Stomach smooth muscle (tissue), 2 donors: ENCODE data around the gene GLT1D1.

Experiments
- H3K27ac ChIP-seq: one replicate; pipeline ENCODE4 v1.7.0; 2013; ENCODE audit warnings: mild to moderate bottlenecking, low read length, inconsistent platforms
- H3K27me3 ChIP-seq, 2 donors: one replicate each; pipeline ENCODE4 v1.7.0; 2013; ENCODE audit warnings: low read length in 2 of 2; ENCODE audit not compliant: insufficient read depth in 2 of 2, control insufficient read depth in 1 of 2
- H3K36me3 ChIP-seq, 2 donors: one replicate each; pipeline ENCODE4 v1.7.0; 2013; ENCODE audit warnings: low read length in 2 of 2; ENCODE audit not compliant: control insufficient read depth in 2 of 2, insufficient read depth in 2 of 2
- H3K4me1 ChIP-seq: one replicate; pipeline ENCODE4 v1.7.0; 2013; ENCODE audit warnings: low read length; ENCODE audit not compliant: control insufficient read depth, insufficient read depth
- H3K4me3 ChIP-seq, 2 donors: one replicate each; pipeline ENCODE4 v1.7.0; 2013; ENCODE audit warnings: low read length in 2 of 2
- H3K9ac ChIP-seq, 2 donors: one replicate each; pipeline ENCODE4 v1.7.0; 2013; ENCODE audit warnings: low read length in 2 of 2, mild to moderate bottlenecking in 1 of 2
- H3K9me3 ChIP-seq, 2 donors: one replicate each; pipeline ENCODE4 v1.7.0; 2013; ENCODE audit warnings: low read length in 2 of 2; ENCODE audit not compliant: control insufficient read depth in 2 of 2
- donor health status: healthy.
- donor health status: Pancreatic carcinoma.

Gene GLT1D1

DNA sequence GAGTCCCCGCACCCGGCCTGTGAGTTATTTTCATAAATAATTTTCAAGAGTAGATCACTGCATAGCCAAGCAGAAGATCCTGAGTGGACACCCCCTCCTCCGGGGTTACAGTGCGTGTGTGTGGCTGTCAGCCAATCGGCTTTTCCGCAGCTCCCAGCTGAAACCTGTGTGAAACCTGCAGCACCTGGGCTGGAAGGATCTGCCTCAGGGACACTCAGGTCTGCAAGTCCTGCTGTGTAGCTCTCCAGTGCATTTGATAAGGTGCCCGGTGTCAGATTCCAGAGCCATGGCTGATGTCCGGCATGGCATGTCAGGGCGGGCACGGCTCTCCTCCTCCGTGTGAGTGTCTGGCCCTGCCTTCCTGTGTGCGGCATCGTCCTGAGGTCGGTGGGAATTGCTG, 124.8 kb downstream of the GLT1D1 start:
- Histone ChIP-seq H3K36me3 (no peaks in the 10 kb centered on the region), H3K9me3 (no peaks in the 10 kb centered on the region), H3K27me3 (peaks cover 6 to 27% of the 10 kb centered on the region in 2 donors), H3K4me1 (no peaks in the 10 kb centered on the region), H3K27ac (no peak overlapping the region), H3K4me3 (no peak overlapping the region), H3K9ac (no peak overlapping the region)

DNA sequence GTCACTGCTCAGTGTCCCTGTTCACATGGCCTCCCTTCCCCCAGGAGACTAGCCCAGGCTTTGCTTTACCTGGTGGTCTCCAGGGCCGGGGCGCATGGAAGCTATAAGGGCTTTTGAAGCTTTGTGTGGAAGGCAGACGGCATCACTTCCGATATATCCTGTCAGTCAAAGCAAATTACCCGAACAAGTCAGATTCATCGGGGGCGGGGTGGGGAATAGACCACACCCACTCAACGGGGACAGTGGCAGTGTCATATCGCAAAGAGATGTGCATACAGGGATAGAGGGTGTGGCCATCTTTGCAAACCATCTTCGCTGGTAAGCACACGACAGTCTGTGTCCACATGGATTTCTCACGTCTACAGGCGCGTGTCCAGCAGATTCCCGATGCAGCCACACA, 127.3 kb downstream of the GLT1D1 start:
- H3K36me3 ChIP-seq: no peaks in the 10 kb centered on the region
- peaks cover 6 to 15% of the 10 kb centered on the region in 2 donors for H3K27me3 ChIP-seq
- no peak overlapping the region for H3K9ac ChIP-seq
- no peaks in the 10 kb centered on the region for H3K9me3 ChIP-seq
- no peak overlapping the region for H3K4me3 ChIP-seq
- H3K27ac ChIP-seq: no peak overlapping the region
- H3K4me1 ChIP-seq: no peaks in the 10 kb centered on the region

DNA sequence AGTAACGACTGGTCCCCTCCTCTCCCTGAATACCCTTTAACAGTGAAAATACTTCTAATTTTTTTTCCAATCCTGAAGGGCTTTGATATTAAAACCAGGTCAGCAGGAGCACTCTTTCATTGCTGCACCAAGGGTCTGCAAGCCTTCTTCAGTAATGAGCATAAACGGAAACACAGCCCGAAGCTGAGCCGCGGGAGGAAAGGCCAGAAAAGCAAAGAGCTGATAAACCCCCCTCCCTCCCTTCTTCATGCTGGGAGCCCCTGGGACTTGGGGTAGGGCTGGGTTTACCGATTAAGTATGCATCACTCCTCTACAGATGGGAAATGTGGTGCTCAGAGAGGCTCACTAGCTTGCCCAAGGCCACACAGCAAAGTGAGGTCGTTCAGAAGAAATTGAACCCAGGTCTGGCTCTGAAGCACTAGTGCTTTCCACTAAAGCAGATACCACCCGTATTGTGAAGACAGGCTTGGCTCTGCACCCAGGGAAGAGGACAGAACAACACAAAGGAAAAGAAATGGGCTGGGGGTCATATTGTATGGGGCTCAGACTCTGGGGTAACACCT, 128.8 kb downstream of the GLT1D1 start:
- Histone ChIP-seq H3K36me3 (no peaks in the 10 kb centered on the region), H3K9ac (no peak overlapping the region), H3K4me1 (no peaks in the 10 kb centered on the region), H3K27me3 (peaks cover 3 to 12% of the 10 kb centered on the region in 2 donors), H3K4me3 (no peak overlapping the region), H3K27ac (no peak overlapping the region), H3K9me3 (no peaks in the 10 kb centered on the region)

DNA sequence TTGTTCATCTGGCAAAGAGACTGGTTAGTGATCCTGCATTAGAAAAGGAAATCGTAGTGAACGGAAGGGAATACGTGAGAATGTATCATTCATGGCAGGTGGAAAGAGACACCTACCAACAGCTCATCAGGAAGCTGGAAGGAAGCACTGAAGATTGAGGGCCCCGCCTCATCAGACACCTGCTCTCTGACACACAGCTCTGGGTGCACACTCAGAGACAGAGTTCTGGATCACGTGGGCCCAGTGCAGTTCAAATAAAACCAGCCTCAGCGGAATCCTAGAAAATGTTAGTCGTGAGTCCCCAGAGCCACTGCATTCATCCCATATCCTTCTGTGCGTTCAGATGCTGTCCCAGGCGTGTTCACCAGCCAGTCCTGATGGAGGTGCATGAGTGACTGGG, 129.7 kb downstream of the GLT1D1 start:
- H3K36me3 ChIP-seq: no peaks in the 10 kb centered on the region
- no peak overlapping the region for H3K27ac ChIP-seq
- no peaks in the 10 kb centered on the region for H3K9me3 ChIP-seq
- no peak overlapping the region for H3K9ac ChIP-seq
- no peaks in the 10 kb centered on the region for H3K4me1 ChIP-seq
- peaks cover 3 to 11% of the 10 kb centered on the region in 2 donors for H3K27me3 ChIP-seq
- H3K4me3 ChIP-seq: no peak overlapping the region

DNA sequence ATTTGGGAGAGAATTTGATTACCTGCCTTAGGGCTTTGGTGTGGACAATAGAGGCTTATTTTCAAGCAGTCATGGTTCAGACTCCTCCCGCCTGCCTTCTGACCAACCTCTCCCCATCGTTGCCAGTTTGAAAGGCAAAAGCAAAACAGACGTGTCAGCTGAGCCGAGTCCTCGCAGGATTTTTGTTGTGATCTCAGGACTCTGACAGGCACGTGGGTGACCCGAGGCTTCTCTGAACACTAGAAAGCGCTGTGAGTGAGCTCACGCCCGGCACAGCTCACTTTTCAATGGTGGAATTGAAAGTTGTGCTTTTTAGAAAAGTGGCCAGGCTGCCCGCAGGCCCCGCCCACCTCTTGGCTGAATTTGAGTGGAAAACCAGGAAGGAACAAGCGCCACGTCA, 130.1 kb downstream of the GLT1D1 start:
- Histone ChIP-seq H3K9me3 (no peaks in the 10 kb centered on the region), H3K4me1 (no peaks in the 10 kb centered on the region), H3K4me3 (no peak overlapping the region), H3K27ac (no peak overlapping the region), H3K36me3 (no peaks in the 10 kb centered on the region), H3K27me3 (peaks cover 3 to 7% of the 10 kb centered on the region in 2 donors), H3K9ac (no peak overlapping the region)

DNA sequence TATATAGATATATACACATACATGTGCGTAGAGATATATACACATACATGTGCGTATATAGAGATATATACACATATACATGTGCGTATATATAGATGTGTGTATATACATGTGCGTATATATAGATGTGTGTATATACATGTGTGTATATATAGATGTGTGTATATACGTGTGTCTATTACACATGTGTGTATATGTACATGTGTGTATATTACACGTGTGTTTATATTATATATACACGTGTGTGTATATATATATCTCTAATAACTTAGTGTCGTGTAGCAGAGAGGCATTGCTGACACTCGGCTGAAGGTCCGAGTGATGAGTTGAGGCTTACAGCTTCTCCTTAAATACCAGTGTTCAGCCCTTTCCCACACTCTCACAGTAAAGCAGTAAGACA, 133.7 kb downstream of the GLT1D1 start:
- Histone ChIP-seq H3K36me3 (no peaks in the 10 kb centered on the region), H3K4me3 (no peak overlapping the region), H3K27me3 (no peaks in the 10 kb centered on the region), H3K9me3 (peaks cover 3 to 5% of the 10 kb centered on the region in 2 donors), H3K27ac (no peak overlapping the region), H3K4me1 (no peaks in the 10 kb centered on the region), H3K9ac (no peak overlapping the region)

DNA sequence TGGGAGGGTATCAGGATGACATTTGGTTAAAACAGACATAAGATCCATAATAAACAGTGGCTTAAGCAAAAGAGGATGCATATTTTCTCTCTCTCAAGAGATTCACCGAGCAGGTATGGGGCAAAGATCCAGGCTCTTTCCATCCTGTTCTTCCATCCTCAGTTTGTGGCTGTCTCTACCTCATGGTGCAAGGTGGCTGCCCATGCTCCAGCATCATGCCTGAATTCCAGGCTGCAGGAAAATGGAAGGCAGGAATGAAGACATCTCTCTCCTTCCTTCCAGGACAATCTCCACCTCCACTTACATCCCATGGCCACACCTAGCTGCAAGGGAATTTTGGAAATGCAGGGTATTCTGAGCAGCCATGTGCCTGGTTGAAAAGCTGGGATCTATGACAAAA, 136.0 kb downstream of the GLT1D1 start:
- Histone ChIP-seq H3K27ac (no peak overlapping the region), H3K4me1 (no peaks in the 10 kb centered on the region), H3K9ac (no peak overlapping the region), H3K27me3 (no peaks in the 10 kb centered on the region), H3K36me3 (no peaks in the 10 kb centered on the region), H3K4me3 (no peak overlapping the region), H3K9me3 (peaks cover 5 to 7% of the 10 kb centered on the region in 2 donors)

DNA sequence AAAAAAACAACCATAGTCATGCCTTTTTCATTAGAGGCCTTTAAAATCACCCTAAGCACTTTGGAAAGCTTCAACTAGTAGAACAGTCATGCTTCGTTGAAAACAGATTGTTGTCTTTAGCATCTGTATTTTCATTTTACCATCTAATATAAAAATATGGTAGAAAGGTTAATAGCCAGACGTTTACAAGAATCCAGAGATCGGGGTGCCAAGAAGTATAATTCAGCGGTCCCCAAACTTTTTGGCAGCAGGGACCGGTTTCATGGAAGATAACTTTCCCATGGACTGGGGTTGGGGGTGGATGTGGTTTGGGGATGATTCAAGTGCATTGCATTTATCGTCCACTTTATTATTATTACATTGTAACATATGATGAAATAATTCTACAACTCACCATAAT, 138.4 kb downstream of the GLT1D1 start:
- peaks cover 5 to 10% of the 10 kb centered on the region in 2 donors for H3K9me3 ChIP-seq
- H3K4me3 ChIP-seq: no peak overlapping the region
- no peak overlapping the region for H3K27ac ChIP-seq
- no peak overlapping the region for H3K9ac ChIP-seq
- no peaks in the 10 kb centered on the region for H3K27me3 ChIP-seq
- H3K36me3 ChIP-seq: no peaks in the 10 kb centered on the region
- H3K4me1 ChIP-seq: no peaks in the 10 kb centered on the region

DNA sequence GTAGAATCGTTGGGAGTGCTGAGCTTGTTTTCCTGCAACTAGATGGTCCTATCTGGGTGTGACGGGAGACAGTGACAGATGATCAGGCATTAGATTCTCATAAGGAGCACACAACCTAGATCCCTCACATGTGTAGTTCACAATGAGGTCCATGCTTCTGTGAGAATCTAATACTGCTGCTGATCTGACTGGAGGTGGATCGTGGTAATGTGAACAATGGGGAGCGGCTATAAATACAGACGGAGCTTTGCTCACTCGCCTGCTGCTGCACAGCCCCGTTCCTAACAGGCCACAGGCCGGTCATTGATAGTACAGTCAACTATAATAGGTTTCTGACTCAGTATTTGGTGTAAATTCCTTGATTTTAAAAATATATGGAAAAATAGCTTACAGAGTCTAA, 138.8 kb downstream of the GLT1D1 start:
- Histone ChIP-seq H3K36me3 (no peaks in the 10 kb centered on the region), H3K4me3 (no peak overlapping the region), H3K27ac (no peak overlapping the region), H3K9ac (no peak overlapping the region), H3K27me3 (no peaks in the 10 kb centered on the region), H3K9me3 (peaks cover 5 to 13% of the 10 kb centered on the region in 2 donors), H3K4me1 (no peaks in the 10 kb centered on the region)

DNA sequence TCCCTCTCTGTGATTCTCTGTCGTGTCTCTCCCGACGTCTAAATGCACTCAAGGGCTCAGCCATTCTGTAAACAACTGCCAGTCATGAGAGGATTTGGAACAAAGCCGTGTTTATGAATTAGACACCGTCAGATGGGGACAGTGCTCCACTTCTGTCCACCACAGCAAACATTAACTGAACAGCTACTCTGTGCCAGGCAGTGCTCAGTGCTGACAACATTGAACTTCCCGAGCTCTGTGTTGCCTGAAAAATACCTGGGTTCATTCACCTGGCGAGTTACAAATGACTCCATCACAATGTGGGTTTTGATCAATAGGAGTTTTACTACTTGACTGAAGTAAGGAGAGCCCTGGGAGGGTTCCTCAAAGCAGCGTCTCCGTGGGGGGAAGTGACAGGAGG, 139.3 kb downstream of the GLT1D1 start:
- Histone ChIP-seq H3K9ac (no peak overlapping the region), H3K27ac (no peak overlapping the region), H3K36me3 (no peaks in the 10 kb centered on the region), H3K9me3 (peaks cover 5 to 13% of the 10 kb centered on the region in 2 donors), H3K4me3 (no peak overlapping the region), H3K27me3 (no peaks in the 10 kb centered on the region), H3K4me1 (no peaks in the 10 kb centered on the region)

DNA sequence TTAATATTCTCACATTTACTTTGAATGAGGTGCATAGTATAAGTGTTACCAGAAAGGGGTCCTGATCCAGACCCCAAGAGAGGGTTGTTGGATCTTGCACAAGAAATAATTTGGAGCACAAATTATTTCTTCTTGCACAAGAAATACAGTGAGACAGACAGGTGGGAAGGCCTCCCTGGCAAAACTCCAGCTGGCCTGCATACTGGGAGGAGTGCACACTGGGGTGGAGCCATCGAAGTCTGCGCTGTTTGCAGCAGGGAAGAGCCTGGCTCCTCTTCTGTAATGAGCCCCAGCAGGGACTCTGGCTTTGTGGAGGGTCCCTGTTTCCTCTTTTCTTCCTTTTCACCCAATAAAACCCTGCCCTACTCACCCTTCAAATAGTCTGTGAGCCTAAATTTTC, 141.6 kb downstream of the GLT1D1 start:
- Histone ChIP-seq H3K27me3 (no peaks in the 10 kb centered on the region), H3K4me3 (no peak overlapping the region), H3K27ac (no peak overlapping the region), H3K9me3 (peaks cover 5 to 9% of the 10 kb centered on the region in 2 donors), H3K4me1 (no peaks in the 10 kb centered on the region), H3K9ac (no peak overlapping the region), H3K36me3 (no peaks in the 10 kb centered on the region)
